A549 (cell line): ENCODE measurements around the gene BACH1. TPM values are rescaled to one million over a fixed set of nuclear protein-coding genes. Genes with fewer than 3 reads are reported as not detected.

Source experiments
- ATAC-seq, 2 experiments: fragments of 200-7000 bp in 1 of 2; fragments of >200 bp in 1 of 2; cut with Nextera tagmentation in 1 of 2; cut with Tn5 transposase in 1 of 2; 3 replicates each; pipeline versions ENCODE4 v1.8.0 to v1.9.1; 2018 to 2020; ENCODE audit warnings: mild to moderate bottlenecking in 1 of 2, moderate library complexity in 1 of 2
- CTCF ChIA-PET: fragments of 300-600 bp; sonication (Branson Sonifier 250); formaldehyde crosslinking; extraction: SDS; loops from one replicate; lab custom pipeline; 2021; ENCODE audit warnings: antibody characterized with exemption, inconsistent platforms; lab: Yijun Ruan, JAX
- POLR2A ChIA-PET: fragments of 350-600 bp; formaldehyde crosslinking; extraction: SDS; loops from one replicate; lab custom pipeline; 2021; ENCODE audit warnings: antibody characterized with exemption, inconsistent platforms; lab: Yijun Ruan, JAX
- DNase-seq, 2 experiments: peaks; one replicate each; pipeline versions ENCODE4 v3.0.0 to v3.0.0-alpha.2; 2011 to 2016; ENCODE audit warnings: low read depth in 1 of 2, low spot score in 1 of 2
- FAIRE-seq: peaks from 2 replicates; lab custom pipeline; 2011; peaks lifted over from hg19 to GRCh38; lab: Jason Lieb, UNC
- H3K27ac ChIP-seq, 2 experiments: fragments of >200 bp; sonication (Bioruptor Twin); formaldehyde crosslinking; 3 replicates each; pipeline ENCODE4 v1.5.1; 2016 to 2017
- H3K4me1 ChIP-seq: fragments of >200 bp; sonication (Bioruptor Twin); formaldehyde crosslinking; 3 replicates; pipeline ENCODE4 v1.6.1; 2016
- H3K4me2 ChIP-seq: fragments of >200 bp; sonication (Bioruptor Twin); formaldehyde crosslinking; 3 replicates; pipeline ENCODE4 v1.6.1; 2016
- H3K4me3 ChIP-seq: fragments of >200 bp; sonication (Bioruptor Twin); formaldehyde crosslinking; 3 replicates; pipeline ENCODE4 v1.5.1; 2016
- H3K9me3 ChIP-seq: fragments of >200 bp; sonication (Bioruptor Twin); formaldehyde crosslinking; 3 replicates; pipeline ENCODE4 v1.6.1; 2016
- ATOH8 ChIP-seq: fragments of 250-450 bp; sonication (Bioruptor Pico); IDR thresholded peaks from 2 replicates; pipeline ENCODE4 v1.5.0; 2020; ENCODE audit warnings: low read depth, mild to moderate bottlenecking, moderate library complexity
- BCL3 ChIP-seq: fragments of >200 bp; sonication (Bioruptor Twin); formaldehyde crosslinking; IDR thresholded peaks from 3 replicates; pipeline ENCODE4 v1.6.1; 2016
- CHD4 ChIP-seq: fragments of 200-600 bp; sonication (generic); IDR thresholded peaks from 2 replicates; pipeline ENCODE4 v1.6.1; 2016; ENCODE audit warnings: antibody characterized with exemption, mild to moderate bottlenecking, borderline replicate concordance
- CTCF ChIP-seq: fragments of >200 bp; sonication (Bioruptor Twin); formaldehyde crosslinking; IDR thresholded peaks from 3 replicates; pipeline ENCODE4 v1.5.1; 2016
- EHF ChIP-seq: fragments of 250-450 bp; sonication (Bioruptor Pico); IDR thresholded peaks from 2 replicates; pipeline ENCODE4 v1.5.0; 2020; ENCODE audit warnings: mild to moderate bottlenecking
- ESRRA ChIP-seq: fragments of 150-350 bp; IDR thresholded peaks from 2 replicates; pipeline ENCODE4 v1.6.1; 2014; ENCODE audit warnings: mild to moderate bottlenecking, low read length, borderline replicate concordance
- FOSB ChIP-seq: fragments of 250-450 bp; sonication (Bioruptor Pico); IDR thresholded peaks from 2 replicates; pipeline ENCODE4 v1.5.0; 2020; ENCODE audit warnings: mild to moderate bottlenecking, moderate library complexity
- GATA3 ChIP-seq: IDR thresholded peaks from 2 replicates; pipeline ENCODE4 v1.6.1; 2012; ENCODE audit warnings: borderline replicate concordance
- HOXB5 ChIP-seq: fragments of 250-450 bp; sonication (Bioruptor Pico); IDR thresholded peaks from 2 replicates; pipeline ENCODE4 v1.5.0; 2020; ENCODE audit warnings: mild to moderate bottlenecking, moderate library complexity
- JUNB ChIP-seq: fragments of >200 bp; sonication (Bioruptor Twin); formaldehyde crosslinking; IDR thresholded peaks from 2 replicates; pipeline ENCODE4 v1.6.1; 2016
- KDM5A ChIP-seq: fragments of 200-600 bp; sonication (generic); IDR thresholded peaks from 2 replicates; pipeline ENCODE4 v1.6.1; 2016; ENCODE audit warnings: antibody characterized with exemption, mild to moderate bottlenecking
- MAZ ChIP-seq: fragments of 150-350 bp; IDR thresholded peaks from 2 replicates; pipeline ENCODE4 v1.6.1; 2014; ENCODE audit warnings: antibody characterized with exemption, low read depth, low read length, borderline replicate concordance
- MYC ChIP-seq: IDR thresholded peaks from 2 replicates; pipeline ENCODE4 v1.6.1; 2012; ENCODE audit warnings: mild to moderate bottlenecking, inconsistent platforms, low read length, improper control_type of control experiment, borderline replicate concordance
- NFE2L2 ChIP-seq: fragments of 150-350 bp; conservative IDR thresholded peaks from 2 replicates; pipeline ENCODE4 v1.6.1; 2014; ENCODE audit warnings: low read length
- NPAS2 ChIP-seq: fragments of 250-450 bp; sonication (Bioruptor Pico); IDR thresholded peaks from 2 replicates; pipeline ENCODE4 v1.8.0; 2022; ENCODE audit warnings: mild to moderate bottlenecking, moderate library complexity, borderline replicate concordance
- PBX3 ChIP-seq: IDR thresholded peaks from 2 replicates; pipeline ENCODE4 v1.6.1; 2012
- RCOR1 ChIP-seq: fragments of 150-350 bp; IDR thresholded peaks from 2 replicates; pipeline ENCODE4 v1.6.1; 2014; ENCODE audit warnings: antibody characterized with exemption, low read length, low read depth
- RFX5 ChIP-seq: fragments of 450-650 bp; IDR thresholded peaks from 2 replicates; pipeline ENCODE4 v1.7.1; 2014; ENCODE audit warnings: antibody characterized with exemption, mild to moderate bottlenecking, moderate library complexity
- SMC3 ChIP-seq: fragments of >200 bp; sonication (Bioruptor Twin); formaldehyde crosslinking; IDR thresholded peaks from 3 replicates; pipeline ENCODE4 v1.6.1; 2018; ENCODE audit warnings: inconsistent platforms
- TP53 ChIP-seq: fragments of 250-450 bp; sonication (Bioruptor Pico); IDR thresholded peaks from 2 replicates; pipeline ENCODE4 v1.5.0; 2021; ENCODE audit warnings: mild to moderate bottlenecking, moderate library complexity
- USF2 ChIP-seq: fragments of 450-650 bp; IDR thresholded peaks from 2 replicates; pipeline ENCODE4 v1.6.1; 2014; ENCODE audit warnings: antibody characterized with exemption
- ZFP36 ChIP-seq: fragments of 450-650 bp; IDR thresholded peaks from 2 replicates; pipeline ENCODE4 v1.6.1; 2014; ENCODE audit warnings: borderline replicate concordance; ENCODE audit not compliant: partially characterized antibody
- ZNF302 ChIP-seq: fragments of 250-450 bp; sonication (Bioruptor Pico); IDR thresholded peaks from 2 replicates; pipeline ENCODE4 v1.9.0; 2021; ENCODE audit warnings: inconsistent platforms, mild to moderate bottlenecking, moderate library complexity
- ZSCAN20 ChIP-seq: fragments of 250-450 bp; sonication (Bioruptor Pico); IDR thresholded peaks from 2 replicates; pipeline ENCODE4 v1.8.0; 2022; ENCODE audit warnings: mild to moderate bottlenecking, moderate library complexity
- WGBS: methylation state at CpG from one replicate; pipeline ENCODE4 v1.1.6; 2017; ENCODE audit errors: missing lambda C conversion rate; 5-methylcytosine and 5-hydroxymethylcytosine counted together
- polyA plus RNA-seq, 4 experiments: library from polyadenylated mRNA; depleted of rRNA in 3 of 4; stranded (reverse); fragments of >200 nt; fragmentation: RNase III in 1 of 4; extraction: RNeasy Plus Mini Kit Qiagen cat#74134 plus additional on column Dnase treatment in 1 of 4; gene quantifications; 2 replicates in 3 of 4; 3 replicates in 1 of 4; pipeline ENCODE4 v1.2.3, GENCODE V29; 2011 to 2017

The BACH1 gene
- polyA plus RNA-seq, 2 of the 4 experiments (the other 2 are of a cell fraction), result 5.0 to 21.4 TPM

- no peak overlapping the region for H3K4me3 ChIP-seq
- POLR2A ChIA-PET, result interaction anchor here (1.4 kb wide), 1 partner anchor 13 kb away, joined by 3 read pairs; no protein-coding TSS in a partner anchor
- no peak for DNase-seq
- no peaks in the 10 kb centered on the region for H3K9me3 ChIP-seq
- H3K27ac ChIP-seq, result no peak overlapping the region
- ATAC-seq, result no peak
- no peak for FAIRE-seq
- TF ChIP-seq FOSB (CRISPR knock-in tag), result no peak
- TF ChIP-seq CHD4, result no peak
- TF ChIP-seq MYC, result no peak
- no peak for TF ChIP-seq ZSCAN20
- TF ChIP-seq NPAS2 (CRISPR knock-in tag), result no peak
- no peak for TF ChIP-seq TP53 (CRISPR knock-in tag)
- TF ChIP-seq RFX5, result no peak
- no peak for TF ChIP-seq BCL3
- 79% methylated on average over 7 of the region's 7 CpGs for WGBS
- H3K4me2 ChIP-seq, result no peak overlapping the region
- CTCF ChIA-PET, result no interaction called here
- H3K4me1 ChIP-seq, result peaks cover 29% of the 10 kb centered on the region
Measured at GRCh38 chr21:29312981-29313380, 14.3 kb downstream of the BACH1 start.

GRCh38 chr21:29313662-29314408 is 15.1 kb downstream of the BACH1 start:
- Histone ChIP-seq H3K4me3 (no peak overlapping the region), H3K27ac (no peak overlapping the region), H3K9me3 (no peaks in the 10 kb centered on the region), H3K4me2 (peak overlapping the region; percentile 17; the same call in 1 of the 3 replicates), H3K4me1 (peaks cover 29% of the 10 kb centered on the region)
- TF ChIP-seq RCOR1 (no peak), JUNB (no peak), NFE2L2 (no peak), CTCF (no peak), GATA3 (no peak), ZNF302 (CRISPR knock-in tag) (no peak), CHD4 (no peak), ATOH8 (no peak), ESRRA (no peak), MAZ (no peak)
- ChIA-PET CTCF (interaction anchor here (1.1 kb wide), 2 partner anchors 14 to 152 kb away, joined by 3 read pairs; no protein-coding TSS in a partner anchor), POLR2A (interaction anchor here (1.4 kb wide), 1 partner anchor 14 kb away, joined by 3 read pairs; no protein-coding TSS in a partner anchor)
- 85% methylated on average over 2 of the region's 2 CpGs for WGBS
- FAIRE-seq, result no peak
- no peak for ATAC-seq
- DNase-seq, result no peak

- no peak for DNase-seq
- no peak overlapping the region for H3K27ac ChIP-seq
- no peak for FAIRE-seq
- CTCF ChIA-PET, result no interaction called here
- 63% methylated on average over 2 of the region's 2 CpGs for WGBS
- no peak overlapping the region for H3K4me3 ChIP-seq
- H3K4me1 ChIP-seq, result peaks cover 29% of the 10 kb centered on the region
- no peaks in the 10 kb centered on the region for H3K9me3 ChIP-seq
- POLR2A ChIA-PET, result no interaction called here
- ATAC-seq, result no peak
- TF ChIP-seq USF2 (no peak), BCL3 (no peak), ZFP36 (no peak), EHF (CRISPR knock-in tag) (no peak), ZSCAN20 (no peak), KDM5A (no peak), HOXB5 (no peak), SMC3 (no peak), PBX3 (no peak)
- TF ChIP-seq, all 56 proteins: peak for 0
- no peak overlapping the region for H3K4me2 ChIP-seq
Measured at GRCh38 chr21:29315131-29315749, 16.5 kb downstream of the BACH1 start.
